WI38 (cell line): ENCODE data around the gene AP5Z1.

ENCODE experiments used
- H3K4me3 ChIP-seq: 2 replicates; pipeline ENCODE4 v1.5.1; 2011; ENCODE audit warnings: low read depth, mild to moderate bottlenecking, control low read depth, low read length
- CTCF ChIP-seq: IDR thresholded peaks from 2 replicates; pipeline ENCODE4 v1.5.1; 2012; ENCODE audit warnings: low read depth, mild to moderate bottlenecking, control low read depth, low read length

The AP5Z1 gene

GRCh38 chr7:4837041-4837802 is 61.8 kb downstream of the AP5Z1 start:
- TF ChIP-seq CTCF: no peak
- H3K4me3 ChIP-seq: no peak overlapping the region

GRCh38 chr7:4837803-4838625 is 62.6 kb downstream of the AP5Z1 start:
- TF ChIP-seq CTCF: no peak
- H3K4me3 ChIP-seq: no peak overlapping the region

- no peak overlapping the region for H3K4me3 ChIP-seq
- TF ChIP-seq CTCF: no peak
Measured at GRCh38 chr7:4838626-4839334, 63.4 kb downstream of the AP5Z1 start.

- H3K4me3 ChIP-seq: no peak overlapping the region
- no peak for TF ChIP-seq CTCF
Measured at GRCh38 chr7:4840079-4840501, 64.7 kb downstream of the AP5Z1 start.
